IPS-NIHi11 (cell line): ENCODE results near the gene TAS1R2.
"Not testable (repeated sequence)": the region's sequence is repeated elsewhere in the genome, so short reads cannot be mapped to it uniquely, and the experiment has no call there.

Experiments used
- DNase-seq: peaks from one replicate; pipeline ENCODE4 v3.0.0; 2012; ENCODE audit warnings: mixed read lengths, low spot score

Gene TAS1R2

DNA sequence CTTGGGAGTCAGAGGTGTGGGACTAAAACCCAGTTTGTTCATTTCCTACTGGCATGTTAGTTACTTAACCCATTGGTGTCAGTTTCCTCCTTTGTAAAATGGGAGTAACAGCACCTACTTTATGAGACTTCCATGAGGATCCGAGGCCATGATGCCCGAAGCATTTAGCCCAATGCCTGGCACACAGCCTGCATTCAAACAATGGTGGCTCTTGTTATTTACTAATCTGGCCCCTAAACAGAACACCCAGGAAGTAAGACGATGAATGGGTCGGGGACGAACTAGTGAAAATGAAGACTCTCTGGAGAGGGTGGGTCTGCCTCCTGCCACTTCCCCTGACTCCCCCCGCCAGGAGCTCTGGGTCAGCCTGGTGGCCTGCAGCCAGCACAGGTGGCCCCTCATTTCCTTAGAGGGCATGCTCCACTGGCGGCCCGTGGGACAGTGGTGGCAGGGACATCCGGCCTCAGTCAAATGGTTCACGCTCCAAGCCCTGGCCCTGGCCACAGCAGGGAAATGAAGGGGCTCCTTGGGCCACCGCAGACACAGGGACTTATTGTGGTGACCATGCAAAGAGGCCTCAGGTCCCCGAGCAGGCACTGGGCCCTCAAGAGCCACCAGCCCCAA lies 9.5 kb upstream of the TAS1R2 start:
- DNase-seq: no peak

- no peak for DNase-seq
Observed at GRCh38 chr1:18868354-18868753, 8.9 kb upstream of the TAS1R2 start.

DNA sequence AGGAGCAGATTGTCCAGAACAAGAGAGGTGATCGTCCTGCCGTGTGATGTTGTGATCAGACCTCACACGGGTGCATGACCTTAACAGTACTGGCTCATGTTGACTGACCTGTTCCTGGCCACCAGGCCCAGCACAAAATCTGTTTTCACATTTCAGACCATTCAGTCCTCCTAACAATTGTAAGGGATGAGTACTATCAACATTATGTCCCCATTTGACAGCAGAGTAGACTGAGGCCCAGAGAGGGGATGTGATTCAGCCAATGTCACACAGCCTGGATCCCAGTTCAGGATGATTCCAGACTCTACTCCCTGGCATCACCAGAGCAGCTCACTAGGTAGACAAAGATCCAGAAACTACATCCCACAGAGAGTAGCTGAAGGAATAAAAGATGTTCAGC lies 7.4 kb upstream of the TAS1R2 start:
- no peak for DNase-seq

DNA sequence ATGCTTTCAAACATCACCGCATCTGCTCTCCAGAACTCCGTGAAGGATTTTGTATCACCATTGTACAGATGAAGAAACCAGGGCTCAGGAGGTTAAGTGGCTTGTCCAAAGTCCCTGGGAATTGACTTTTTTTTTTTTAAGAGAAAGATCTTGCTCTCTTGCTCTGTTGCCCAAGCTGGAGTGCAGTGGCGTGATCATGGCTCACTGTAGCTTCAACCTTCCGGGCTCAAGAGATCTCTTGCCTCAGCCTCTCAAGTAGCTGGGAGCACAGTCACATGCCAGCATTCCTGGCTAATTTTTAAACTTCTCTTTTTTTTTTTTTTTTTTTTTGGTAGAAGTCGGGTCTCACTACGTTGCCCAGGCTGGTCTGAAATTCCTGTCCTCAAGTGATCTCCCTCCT lies 6.9 kb upstream of the TAS1R2 start:
- DNase-seq: no peak

- DNase-seq: no peak
Observed at GRCh38 chr1:18865176-18865575, 5.7 kb upstream of the TAS1R2 start.

DNA sequence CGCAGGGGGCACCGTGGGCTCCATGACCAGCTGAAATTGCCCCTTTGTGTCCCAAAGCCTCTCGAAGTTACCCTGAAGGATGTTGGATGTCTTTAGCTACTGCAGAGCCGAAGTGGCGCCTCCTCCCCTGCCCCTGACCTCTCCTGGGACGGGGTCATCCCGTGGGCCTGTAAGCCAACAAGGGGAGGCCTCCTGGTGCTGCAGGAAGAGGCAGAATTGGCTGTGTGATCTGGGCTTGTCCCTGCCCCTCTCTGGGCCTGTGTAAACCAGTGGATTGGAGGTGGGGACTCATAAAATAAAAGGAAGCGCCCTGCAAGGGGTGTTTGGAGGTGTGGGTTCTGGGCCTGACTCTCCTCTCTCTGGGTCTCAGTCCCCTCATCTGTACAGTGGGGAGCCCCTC lies 2.1 kb upstream of the TAS1R2 start:
- DNase-seq: no peak

DNA sequence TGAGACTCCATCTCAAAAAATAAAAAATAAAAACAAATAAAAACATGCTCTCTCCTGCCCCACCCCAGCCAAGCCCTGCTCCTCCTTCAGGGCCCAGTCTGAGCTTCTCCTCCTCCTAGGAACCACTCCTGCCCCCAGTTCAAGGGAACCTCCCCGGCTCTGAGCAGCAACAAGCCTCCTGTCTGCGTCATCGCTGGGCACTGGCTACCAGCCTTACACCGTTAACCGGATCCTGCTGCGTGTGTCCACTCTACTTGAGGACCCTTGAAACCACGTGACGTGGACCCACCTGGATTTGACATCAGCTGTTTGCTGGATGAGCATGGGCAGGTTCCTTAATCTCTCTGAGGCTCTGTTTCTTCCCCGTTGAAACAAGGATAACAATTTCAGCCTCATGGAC lies 1.6 kb upstream of the TAS1R2 start:
- no peak for DNase-seq

GRCh38 chr1:18858070-18858688 lies 1.3 kb downstream of the TAS1R2 start:
- no peak for DNase-seq

DNA sequence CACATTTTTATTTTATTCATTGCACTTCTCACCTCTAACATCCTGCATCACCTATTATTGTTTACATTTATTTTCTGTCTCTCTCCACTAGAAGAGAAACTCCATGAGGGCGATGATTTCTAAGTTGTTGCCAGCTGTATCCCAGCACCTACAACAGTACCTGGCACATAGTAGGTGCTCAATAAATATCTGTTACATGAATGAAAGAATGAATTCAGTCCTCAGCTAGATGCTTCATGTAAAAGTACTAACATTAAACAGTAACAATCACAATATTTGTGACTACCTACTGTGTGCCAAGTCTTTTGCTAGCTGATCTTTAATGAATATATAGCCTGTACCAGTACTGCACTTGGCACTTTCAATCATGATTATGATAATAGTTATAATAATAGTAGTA lies 3.0 kb downstream of the TAS1R2 start:
- no peak for DNase-seq

- no peak for DNase-seq
Observed at GRCh38 chr1:18855573-18855972, 3.9 kb downstream of the TAS1R2 start.

- no peak for DNase-seq
Observed at GRCh38 chr1:18854331-18855025, 5.0 kb downstream of the TAS1R2 start.

DNA sequence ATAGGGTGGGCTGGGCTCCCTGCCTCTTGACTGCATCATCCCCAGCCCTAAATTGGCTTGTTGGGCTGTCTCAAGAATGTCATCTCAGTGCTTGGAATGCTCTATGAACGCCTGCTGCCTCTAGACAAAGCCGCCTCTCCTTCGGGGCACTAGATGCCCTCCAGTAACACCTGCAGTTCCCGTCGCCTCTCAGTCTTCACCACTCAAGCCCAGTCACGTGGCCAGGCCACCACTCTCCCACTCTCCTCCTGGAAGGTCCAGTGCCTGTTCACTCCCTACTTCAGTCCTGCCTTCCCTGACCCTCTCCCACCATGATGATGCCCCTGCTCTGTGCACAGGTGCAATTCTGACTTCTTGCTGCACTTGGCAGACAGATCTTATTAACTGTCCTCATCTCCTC lies 7.0 kb downstream of the TAS1R2 start:
- no peak for DNase-seq

DNA sequence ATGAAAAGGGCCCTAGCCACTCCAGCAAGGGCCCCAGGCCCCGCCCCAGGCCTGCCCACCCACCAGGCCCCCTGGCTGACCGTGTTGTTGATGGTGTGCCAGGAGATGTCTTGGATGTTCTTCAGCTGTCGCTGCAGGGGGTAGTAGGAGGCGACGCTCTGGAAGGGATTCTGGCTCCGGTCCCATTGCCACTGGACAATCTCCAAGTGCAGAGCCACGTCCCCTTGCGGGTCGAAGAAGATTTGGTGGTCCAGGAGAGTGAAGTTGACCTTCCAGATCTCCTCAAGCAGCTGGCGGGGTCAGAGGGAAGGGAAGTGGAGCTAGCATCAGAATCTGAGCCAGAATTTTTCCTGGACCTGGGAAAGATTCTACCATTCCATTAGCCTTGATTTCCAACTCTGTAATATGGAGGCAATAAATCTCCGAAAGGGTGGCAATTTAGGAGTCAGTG lies 10.2 kb downstream of the TAS1R2 start:
- no peak for DNase-seq

GRCh38 chr1:18847723-18848122 lies 11.7 kb downstream of the TAS1R2 start:
- not testable (repeated sequence) for DNase-seq

DNA sequence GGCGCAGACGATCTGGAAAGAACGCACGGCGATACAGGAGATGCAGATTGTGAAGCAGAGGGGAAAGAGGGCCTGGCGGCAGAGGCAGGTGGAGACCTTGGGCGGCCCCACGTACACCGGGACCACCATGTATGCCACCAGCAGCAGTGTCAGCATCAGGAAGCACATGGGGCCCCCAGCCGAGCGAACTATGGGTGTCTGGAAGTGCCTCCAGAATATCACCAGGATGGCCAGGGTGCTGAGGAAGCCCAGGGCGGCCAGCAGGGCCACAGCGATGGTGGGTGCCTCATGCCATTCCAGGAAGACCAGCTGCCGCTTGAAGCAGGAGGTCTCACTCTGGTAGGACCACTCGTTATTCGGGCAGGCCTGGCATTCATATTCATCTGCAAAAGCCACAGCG lies 19.3 kb downstream of the TAS1R2 start:
- no peak for DNase-seq

DNA sequence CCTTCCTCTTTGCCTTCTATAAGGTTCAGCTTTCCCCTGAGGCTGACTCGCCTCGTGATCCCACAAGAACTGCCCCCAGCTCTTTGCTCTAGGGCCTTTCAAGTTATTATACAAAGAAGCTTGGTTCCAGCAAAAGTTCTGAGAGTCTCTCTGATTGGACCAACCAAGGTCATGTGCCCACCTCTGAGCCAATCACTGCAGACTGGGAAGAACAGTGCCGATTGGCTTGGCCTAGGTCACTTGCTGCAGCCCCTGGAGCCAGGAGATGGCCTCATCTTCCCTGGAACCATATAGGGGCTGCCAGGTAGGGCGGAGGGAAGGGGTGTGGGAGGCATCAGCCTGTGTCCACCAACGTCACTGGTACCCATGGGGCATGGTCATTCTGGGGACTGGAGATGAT lies 22.8 kb downstream of the TAS1R2 start:
- peak; percentile 65 for DNase-seq

DNA sequence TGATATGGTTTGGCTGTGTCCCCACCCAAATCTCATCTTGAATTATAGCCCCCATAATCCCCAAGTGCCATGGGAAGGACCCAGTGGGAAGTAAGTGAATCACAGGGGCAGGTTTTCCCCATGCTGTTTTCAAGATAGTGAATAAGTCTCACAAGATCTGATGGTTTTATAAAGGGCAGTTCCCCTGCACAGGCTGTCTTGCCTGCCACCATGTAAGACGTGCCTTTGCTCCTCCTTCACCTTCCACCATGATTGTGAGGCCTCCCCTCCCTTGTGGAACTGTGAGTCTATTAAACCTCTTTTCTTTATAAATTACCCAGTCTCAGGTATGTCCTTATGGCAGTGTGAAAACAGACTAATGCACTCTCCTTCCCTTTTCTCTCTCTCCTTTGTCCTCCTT lies 27.1 kb downstream of the TAS1R2 start:
- not testable (repeated sequence) for DNase-seq

DNA sequence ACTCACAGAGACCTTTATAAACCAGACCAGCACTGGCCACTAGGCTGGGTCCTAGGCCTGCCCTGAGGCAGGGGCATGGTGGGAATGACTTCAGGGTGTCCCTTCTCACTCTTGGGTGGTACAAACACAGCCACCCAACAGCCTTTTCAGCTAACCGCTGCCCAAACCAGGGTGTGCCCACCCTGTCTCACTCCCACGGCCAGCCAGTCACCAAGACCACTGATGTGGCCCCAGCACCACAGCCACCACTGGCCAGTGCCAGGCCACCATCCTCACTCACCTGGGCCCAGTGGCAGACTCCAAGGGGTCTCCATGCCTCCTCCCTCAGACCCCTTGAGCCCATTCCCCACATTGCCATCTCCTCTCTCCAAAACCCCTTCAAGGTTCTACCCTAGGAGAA lies 27.8 kb downstream of the TAS1R2 start:
- DNase-seq: no peak

- DNase-seq: no peak
Observed at GRCh38 chr1:18830596-18830995, 28.9 kb downstream of the TAS1R2 start.

GRCh38 chr1:18829671-18830070 lies 29.8 kb downstream of the TAS1R2 start:
- DNase-seq: no peak

- DNase-seq: no peak
Observed at GRCh38 chr1:18828224-18828623, 31.2 kb downstream of the TAS1R2 start.

- no peak for DNase-seq
Observed at GRCh38 chr1:18823438-18823837, 36.0 kb downstream of the TAS1R2 start.

- DNase-seq: peak; percentile 93
Observed at GRCh38 chr1:18820791-18821641, 38.4 kb downstream of the TAS1R2 start.
